ENCODE measurements around the gene CENPU.

DNA sequence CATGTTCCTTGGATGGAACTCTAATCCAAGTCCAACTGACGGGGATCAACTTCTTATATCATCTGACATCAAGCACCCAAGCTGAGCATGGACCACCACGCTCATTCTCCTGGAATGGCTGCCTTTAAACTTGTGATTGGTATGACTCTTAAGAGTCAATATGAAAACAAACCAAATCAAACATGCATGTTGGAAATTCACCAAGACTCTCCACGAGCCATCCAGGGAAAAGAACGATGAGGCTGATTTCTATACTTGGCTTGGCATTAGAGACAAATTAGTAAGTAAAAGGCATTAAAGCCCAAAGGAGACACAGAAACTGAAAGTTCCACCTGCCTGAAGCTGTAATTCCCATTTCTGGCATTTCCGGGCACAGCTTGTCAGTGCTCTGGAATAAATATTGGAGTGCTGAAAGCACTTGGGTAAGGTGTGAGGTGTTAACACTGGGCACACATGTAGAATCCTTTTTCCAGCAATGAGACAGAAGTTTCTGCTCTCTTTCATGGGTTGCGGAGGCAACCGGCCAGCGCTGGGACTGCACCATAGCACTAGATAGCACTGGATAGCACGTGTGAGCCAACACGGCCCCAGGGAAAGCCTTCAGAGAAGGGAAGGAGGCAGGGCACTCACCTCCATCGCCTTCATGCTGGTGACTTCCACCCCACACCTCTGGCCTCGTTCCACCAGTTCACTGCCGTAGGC, 42.1 kb upstream of the CENPU start:
- TF ChIP-seq CTCF (IDR thresholded peaks at IDR 0.05) = no peak
- no peak for TF ChIP-seq EZH2 (IDR thresholded peaks at IDR 0.05)

Data from neural progenitor cell (in vitro differentiated cells).